ENCODE measurements around the gene LY6G6D. TPM values are rescaled to one million over a fixed set of nuclear protein-coding genes. Genes with fewer than 3 reads are reported as not detected.

The LY6G6D gene
- total and polyA plus RNA-seq, 4 donors: not detected

GRCh38 chr6:31686483-31686882 is 28.7 kb upstream of the LY6G6D start:
- Histone ChIP-seq H3K27me3 (ENCODE audit: control insufficient read depth in 4 of 4, insufficient read depth in 4 of 4, low read length in 3 of 4) (no peaks in the 10 kb centered on the region), H3K4me1 (ENCODE audit: control insufficient read depth in 4 of 4, insufficient read depth in 4 of 4, low read length in 3 of 4) (peaks cover 0 to 9% (median 6%) of the 10 kb centered on the region in 4 donors), H3K4me3 (ENCODE audit: low read depth in 1 of 3, low read length in 3 of 3) (no peak overlapping the region), H3K27ac (ENCODE audit: low read depth in 1 of 2, low read length in 2 of 2) (no peak overlapping the region), H3K36me3 (ENCODE audit: control insufficient read depth in 4 of 4, insufficient read depth in 3 of 4, low read depth in 1 of 4, low read length in 3 of 4) (peaks cover 4 to 56% (median 47%) of the 10 kb centered on the region in 4 donors), H3K9me3 (ENCODE audit: control insufficient read depth in 4 of 4, low read length in 3 of 4) (no peaks in the 10 kb centered on the region), H3K9ac (ENCODE audit: low read depth in 1 of 2, low read length in 2 of 2) (no peak overlapping the region)
- 85% methylated on average over 5 of the region's 5 CpGs for WGBS
- DNase-seq (ENCODE audit: low spot score): no peak
- TF ChIP-seq RXRA (IDR thresholded peaks at IDR 0.05) (no peak), YY1 (IDR thresholded peaks at IDR 0.05) (no peak), RAD21 (IDR thresholded peaks at IDR 0.05) (no peak), FOXA2 (IDR thresholded peaks at IDR 0.05) (no peak), EGR1 (IDR thresholded peaks at IDR 0.05; ENCODE audit: low read depth in 2 of 2) (no peak), GABPA (IDR thresholded peaks at IDR 0.05 in 1 of 2, conservative IDR thresholded peaks at IDR 0.05 in 1 of 2) (no peak), FOXA1 (IDR thresholded peaks at IDR 0.05) (no peak), CTCF (IDR thresholded peaks at IDR 0.05; ENCODE audit: low read depth, low read length, missing input control) (no peak), MAX (IDR thresholded peaks at IDR 0.05) (no peak), SP1 (IDR thresholded peaks at IDR 0.05) (no peak), ZBTB33 (IDR thresholded peaks at IDR 0.05) (no peak), JUND (IDR thresholded peaks at IDR 0.05) (no peak), ATF3 (IDR thresholded peaks at IDR 0.05) (no peak), HNF4A (conservative IDR thresholded peaks at IDR 0.05) (no peak), REST (IDR thresholded peaks at IDR 0.05) (no peak), NR2F2 (IDR thresholded peaks at IDR 0.05) (no peak)

GRCh38 chr6:31687321-31687720 is 27.8 kb upstream of the LY6G6D start:
- no peak for DNase-seq (ENCODE audit: low spot score)
- H3K4me1 ChIP-seq (ENCODE audit: control insufficient read depth in 4 of 4, insufficient read depth in 4 of 4, low read length in 3 of 4): peaks cover 0 to 7% (median 5%) of the 10 kb centered on the region in 4 donors
- no peak overlapping the region for H3K4me3 ChIP-seq (ENCODE audit: low read depth in 1 of 3, low read length in 3 of 3)
- H3K36me3 ChIP-seq (ENCODE audit: control insufficient read depth in 4 of 4, insufficient read depth in 3 of 4, low read depth in 1 of 4, low read length in 3 of 4): peaks cover 4 to 64% (median 52%) of the 10 kb centered on the region in 4 donors
- 84% methylated on average over 8 of the region's 8 CpGs for WGBS
- H3K9ac ChIP-seq (ENCODE audit: low read depth in 1 of 2, low read length in 2 of 2): no peak overlapping the region
- no peaks in the 10 kb centered on the region for H3K27me3 ChIP-seq (ENCODE audit: control insufficient read depth in 4 of 4, insufficient read depth in 4 of 4, low read length in 3 of 4)
- H3K9me3 ChIP-seq (ENCODE audit: control insufficient read depth in 4 of 4, low read length in 3 of 4): no peaks in the 10 kb centered on the region
- no peak overlapping the region for H3K27ac ChIP-seq (ENCODE audit: low read depth in 1 of 2, low read length in 2 of 2)
- no peak for TF ChIP-seq NR2F2 (IDR thresholded peaks at IDR 0.05)
- no peak for TF ChIP-seq ATF3 (IDR thresholded peaks at IDR 0.05)
- TF ChIP-seq MAX (IDR thresholded peaks at IDR 0.05): no peak
- TF ChIP-seq ZBTB33 (IDR thresholded peaks at IDR 0.05): no peak
- TF ChIP-seq HNF4G (IDR thresholded peaks at IDR 0.05): no peak
- TF ChIP-seq YY1 (IDR thresholded peaks at IDR 0.05): no peak
- no peak for TF ChIP-seq REST (IDR thresholded peaks at IDR 0.05)
- TF ChIP-seq EGR1 (IDR thresholded peaks at IDR 0.05; ENCODE audit: low read depth in 2 of 2): no peak
- TF ChIP-seq JUND (IDR thresholded peaks at IDR 0.05): no peak
- TF ChIP-seq RXRA (IDR thresholded peaks at IDR 0.05): no peak
